CD1c-positive myeloid dendritic cell (primary cell): Measurements from ENCODE around the gene SUOX.
"Not testable (repeated sequence)": the region's sequence is repeated elsewhere in the genome, so short reads cannot be mapped to it uniquely, and the experiment has no call there.

Source experiments
- DNase-seq: peaks from one replicate; pipeline ENCODE4 v3.0.0-alpha.2; 2016; ENCODE audit errors: extremely low spot score

SUOX gene

DNA sequence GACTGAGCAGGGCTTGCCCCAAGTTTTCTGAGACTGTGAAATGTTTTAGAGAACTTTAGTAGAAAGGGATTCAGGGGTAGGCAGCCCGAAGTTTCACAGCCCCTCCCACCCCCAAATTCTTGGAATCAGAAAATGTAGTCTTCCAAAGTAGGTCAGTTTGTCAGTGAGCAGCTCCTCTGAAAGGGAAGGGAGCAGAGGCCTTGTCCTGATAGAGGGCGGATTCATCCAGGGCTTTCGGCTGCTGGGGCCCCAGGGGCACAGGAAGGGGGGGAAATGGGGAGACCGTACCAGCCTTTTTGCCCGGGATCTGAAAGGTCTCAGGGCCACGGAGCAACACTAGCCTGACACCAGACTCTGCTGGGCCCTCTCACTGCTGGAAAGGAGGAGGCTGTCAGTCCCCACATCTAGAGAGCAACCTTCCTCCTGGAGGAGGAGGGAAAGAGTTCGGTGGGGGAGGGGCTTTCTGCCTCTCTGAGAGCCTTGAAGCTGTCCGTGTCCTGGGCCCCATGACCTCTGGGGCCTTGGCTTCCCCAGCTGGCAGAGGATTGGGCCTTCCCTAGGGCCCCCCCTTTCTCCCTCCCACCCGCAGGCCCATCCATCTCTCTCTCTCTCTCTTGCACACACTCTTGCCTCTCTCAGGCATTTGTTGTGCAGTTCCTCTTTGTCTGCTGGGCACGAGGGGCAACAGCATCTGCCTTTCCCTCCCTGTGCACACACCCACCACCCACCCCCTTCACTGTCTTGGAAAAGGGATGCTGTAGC, 23.5 kb downstream of the SUOX start, which contains the start of gene IKZF4:
Gene IKZF4 (plus strand): TSS at position 621 of the 762 bp plus-strand sequence. CDS start 451 bp downstream, outside the sequence.
- peak; percentile 63 for DNase-seq

DNA sequence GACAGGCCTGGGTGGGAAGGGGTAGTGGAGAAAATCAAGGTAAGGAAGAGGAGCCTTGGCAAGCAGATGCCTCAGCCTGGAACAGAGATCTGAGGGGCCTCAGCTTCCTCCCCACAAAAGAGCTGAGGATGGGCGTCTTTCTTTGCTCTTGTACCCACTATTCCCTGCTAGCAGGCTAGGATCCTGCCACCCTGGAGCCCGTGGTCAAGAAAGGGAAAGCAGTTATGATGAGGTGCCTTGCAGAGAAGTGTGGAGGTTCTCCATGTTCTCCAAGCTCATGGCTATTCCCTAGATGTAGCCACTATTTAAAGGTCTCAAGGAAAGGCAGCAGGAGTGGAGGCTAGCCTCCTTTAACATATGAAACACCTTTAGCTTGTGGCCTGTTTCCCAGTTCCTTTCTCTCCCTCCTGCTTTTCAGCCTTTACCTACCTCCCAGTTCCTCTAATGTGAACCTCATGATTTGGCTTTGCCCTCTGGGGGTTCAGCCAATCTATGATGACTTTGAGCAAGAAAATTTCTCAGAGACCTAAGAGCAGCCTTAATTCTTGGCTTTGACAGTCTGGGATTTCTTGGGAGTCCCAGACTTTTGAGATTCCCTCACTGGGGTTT, 24.9 kb downstream of the SUOX start:
- peak; percentile 16 for DNase-seq

GRCh38 chr12:56028511-56029165, 31.6 kb downstream of the SUOX start:
- DNase-seq = no peak

DNA sequence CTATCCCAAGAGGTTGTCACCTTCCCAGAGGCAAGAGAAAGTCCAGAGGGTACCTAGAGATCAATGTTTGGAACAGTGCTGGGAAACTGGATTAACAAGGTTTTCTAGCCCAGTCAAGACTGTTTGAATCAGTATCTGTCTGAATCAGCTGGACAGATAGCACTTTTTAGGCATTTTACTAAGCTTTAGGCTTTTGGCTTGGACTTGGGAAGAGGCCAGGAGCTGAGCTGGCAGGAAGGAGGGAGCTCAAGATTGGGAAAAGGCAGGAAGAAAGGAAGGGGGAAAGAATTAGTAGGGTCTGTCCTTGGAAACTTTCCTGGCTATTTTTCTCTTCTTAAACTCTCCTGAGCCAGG, 32.1 kb downstream of the SUOX start:
- DNase-seq = no peak

DNA sequence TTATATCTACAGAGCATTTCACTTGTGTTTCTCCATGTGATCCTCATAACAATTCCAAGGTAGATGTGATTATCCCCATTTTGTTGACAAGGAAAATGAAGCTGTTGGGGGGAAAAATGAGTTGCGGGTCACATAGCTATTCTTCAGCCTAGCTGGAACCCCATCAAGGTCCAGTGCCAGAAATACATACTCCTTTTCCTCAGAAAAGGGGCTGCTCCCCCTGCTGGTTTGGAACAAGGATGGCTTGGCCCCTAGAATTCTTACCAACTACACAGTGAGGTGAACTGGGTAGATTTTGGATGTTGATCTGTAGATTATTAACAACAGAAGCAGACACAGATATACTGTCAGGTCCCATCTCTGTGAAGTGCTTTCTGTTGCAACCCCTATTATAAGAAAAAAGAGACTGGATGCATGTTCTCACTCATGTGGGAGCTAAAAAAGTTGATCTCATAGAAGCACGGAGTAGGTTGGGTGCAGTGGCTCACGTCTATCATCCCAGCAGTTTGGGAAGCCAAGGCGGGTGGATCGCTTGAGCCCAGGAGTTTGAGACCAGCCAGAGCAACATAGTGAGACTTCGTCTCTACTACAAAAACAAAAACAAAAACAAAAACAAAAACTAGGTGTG, 32.7 kb downstream of the SUOX start:
- DNase-seq = peak; percentile 68

GRCh38 chr12:56031987-56032386, 34.9 kb downstream of the SUOX start:
- no peak for DNase-seq

DNA sequence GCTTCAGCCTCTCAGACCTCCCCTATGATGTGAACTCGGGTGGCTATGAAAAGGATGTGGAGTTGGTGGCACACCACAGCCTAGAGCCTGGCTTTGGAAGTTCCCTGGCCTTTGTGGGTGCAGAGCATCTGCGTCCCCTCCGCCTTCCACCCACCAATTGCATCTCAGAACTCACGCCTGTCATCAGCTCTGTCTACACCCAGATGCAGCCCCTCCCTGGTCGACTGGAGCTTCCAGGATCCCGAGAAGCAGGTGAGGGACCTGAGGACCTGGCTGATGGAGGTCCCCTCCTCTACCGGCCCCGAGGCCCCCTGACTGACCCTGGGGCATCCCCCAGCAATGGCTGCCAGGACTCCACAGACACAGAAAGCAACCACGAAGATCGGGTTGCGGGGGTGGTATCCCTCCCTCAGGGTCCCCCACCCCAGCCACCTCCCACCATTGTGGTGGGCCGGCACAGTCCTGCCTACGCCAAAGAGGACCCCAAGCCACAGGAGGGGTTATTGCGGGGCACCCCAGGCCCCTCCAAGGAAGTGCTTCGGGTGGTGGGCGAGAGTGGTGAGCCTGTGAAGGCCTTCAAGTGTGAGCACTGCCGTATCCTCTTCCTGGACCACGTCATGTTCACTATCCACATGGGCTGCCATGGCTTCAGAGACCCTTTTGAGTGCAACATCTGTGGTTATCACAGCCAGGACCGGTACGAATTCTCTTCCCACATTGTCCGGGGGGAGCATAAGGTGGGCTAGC, 37.7 kb downstream of the SUOX start:
- DNase-seq = no peak

DNA sequence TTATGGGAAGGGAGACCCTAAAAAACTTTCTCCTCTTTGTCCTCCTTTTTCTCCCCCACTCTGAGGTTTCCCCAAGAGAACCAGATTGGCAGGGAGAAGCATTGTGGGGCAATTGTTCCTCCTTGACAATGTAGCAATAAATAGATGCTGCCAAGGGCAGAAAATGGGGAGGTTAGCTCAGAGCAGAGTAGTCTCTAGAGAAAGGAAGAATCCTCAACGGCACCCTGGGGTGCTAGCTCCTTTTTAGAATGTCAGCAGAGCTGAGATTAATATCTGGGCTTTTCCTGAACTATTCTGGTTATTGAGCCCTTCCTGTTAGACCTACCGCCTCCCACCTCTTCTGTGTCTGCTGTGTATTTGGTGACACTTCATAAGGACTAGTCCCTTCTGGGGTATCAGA, 40.1 kb downstream of the SUOX start:
- no peak for DNase-seq

DNA sequence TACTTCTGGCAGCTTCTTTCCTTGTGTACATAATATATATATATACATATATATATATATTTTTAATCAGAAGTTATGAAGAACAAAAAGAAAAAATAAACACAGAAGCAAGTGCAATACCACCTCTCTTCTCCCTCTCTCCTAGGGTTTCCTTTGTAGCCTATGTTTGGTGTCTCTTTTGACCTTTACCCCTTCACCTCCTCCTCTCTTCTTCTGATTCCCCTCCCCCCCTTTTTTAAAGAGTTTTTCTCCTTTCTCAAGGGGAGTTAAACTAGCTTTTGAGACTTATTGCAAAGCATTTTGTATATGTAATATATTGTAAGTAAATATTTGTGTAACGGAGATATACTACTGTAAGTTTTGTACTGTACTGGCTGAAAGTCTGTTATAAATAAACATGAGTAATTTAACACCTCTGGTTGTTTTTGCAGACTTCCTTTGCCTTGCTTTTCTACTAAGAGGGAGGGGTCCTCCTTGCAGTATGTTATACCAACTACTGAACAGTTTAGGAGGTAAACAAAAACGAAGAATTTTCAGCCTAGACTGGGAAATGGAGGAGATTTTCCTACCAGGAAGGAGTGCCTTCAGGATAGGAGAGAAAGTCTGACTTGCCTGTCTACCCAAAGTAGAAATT, 41.1 kb downstream of the SUOX start:
- DNase-seq = no peak

GRCh38 chr12:56040151-56040550, 43.1 kb downstream of the SUOX start:
- no peak for DNase-seq

- no peak for DNase-seq
Measured at GRCh38 chr12:56040963-56041551, 44.0 kb downstream of the SUOX start.

- peak; percentile 98 for DNase-seq
Measured at GRCh38 chr12:56041552-56042429, 44.7 kb downstream of the SUOX start, which contains the start of gene RPS26. Gene RPS26 (plus strand): TSS chr12:56041918. CDS start chr12:56042167, 249 bp downstream.

GRCh38 chr12:56042430-56042813, 45.3 kb downstream of the SUOX start:
- DNase-seq = not testable (repeated sequence)

- no peak for DNase-seq
Measured at GRCh38 chr12:56042843-56043242, 45.8 kb downstream of the SUOX start.

DNA sequence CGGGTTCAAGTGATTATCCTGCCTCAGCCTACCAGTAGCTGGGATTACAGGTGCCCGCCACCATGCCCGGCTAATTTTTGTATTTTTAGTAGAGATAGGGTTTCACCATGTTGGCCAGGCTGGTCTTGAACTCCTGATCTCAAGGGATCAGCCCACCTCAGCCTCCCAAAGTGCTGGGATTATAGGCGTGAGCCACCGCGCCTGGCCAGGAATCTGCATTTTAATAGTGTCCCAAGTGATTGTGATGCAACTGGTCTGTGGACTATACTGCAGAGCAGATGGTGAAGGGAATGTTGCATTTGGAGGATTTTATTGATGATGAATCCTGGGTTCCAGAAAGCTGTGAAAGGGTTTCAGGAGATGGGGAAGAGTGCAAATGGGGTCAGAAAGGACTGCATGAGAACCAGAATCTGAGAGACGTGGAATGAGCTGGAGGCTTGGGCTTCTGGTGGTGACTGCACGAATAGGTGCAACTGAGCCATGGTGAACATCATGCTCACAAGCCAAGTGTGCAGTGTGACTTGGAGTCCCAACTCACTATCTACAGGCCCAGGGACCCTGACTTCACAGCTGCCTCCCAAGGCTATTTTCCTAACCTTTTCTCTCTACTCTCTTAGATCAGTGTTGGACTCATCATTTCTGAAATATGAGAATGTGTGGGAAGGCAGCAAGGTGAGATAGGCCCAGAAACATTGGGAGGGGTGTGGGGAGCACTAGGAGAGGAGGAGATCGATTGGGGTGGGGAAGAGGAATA, 49.1 kb downstream of the SUOX start:
- no peak for DNase-seq

GRCh38 chr12:56053407-56053893, 56.4 kb downstream of the SUOX start:
- no peak for DNase-seq
